ENCODE results near the gene LGALS3BP.

GRCh38 chr17:79027274-79027924, 47.7 kb upstream of the LGALS3BP start:
- TF ChIP-seq, protein P1, sequence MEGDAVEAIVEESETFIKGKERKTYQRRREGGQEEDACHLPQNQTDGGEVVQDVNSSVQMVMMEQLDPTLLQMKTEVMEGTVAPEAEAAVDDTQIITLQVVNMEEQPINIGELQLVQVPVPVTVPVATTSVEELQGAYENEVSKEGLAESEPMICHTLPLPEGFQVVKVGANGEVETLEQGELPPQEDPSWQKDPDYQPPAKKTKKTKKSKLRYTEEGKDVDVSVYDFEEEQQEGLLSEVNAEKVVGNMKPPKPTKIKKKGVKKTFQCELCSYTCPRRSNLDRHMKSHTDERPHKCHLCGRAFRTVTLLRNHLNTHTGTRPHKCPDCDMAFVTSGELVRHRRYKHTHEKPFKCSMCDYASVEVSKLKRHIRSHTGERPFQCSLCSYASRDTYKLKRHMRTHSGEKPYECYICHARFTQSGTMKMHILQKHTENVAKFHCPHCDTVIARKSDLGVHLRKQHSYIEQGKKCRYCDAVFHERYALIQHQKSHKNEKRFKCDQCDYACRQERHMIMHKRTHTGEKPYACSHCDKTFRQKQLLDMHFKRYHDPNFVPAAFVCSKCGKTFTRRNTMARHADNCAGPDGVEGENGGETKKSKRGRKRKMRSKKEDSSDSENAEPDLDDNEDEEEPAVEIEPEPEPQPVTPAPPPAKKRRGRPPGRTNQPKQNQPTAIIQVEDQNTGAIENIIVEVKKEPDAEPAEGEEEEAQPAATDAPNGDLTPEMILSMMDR (IDR thresholded peaks at IDR 0.05; ENCODE audit: low read depth, low read length, missing input control): no peak
- no peak for TF ChIP-seq RAD21 (IDR thresholded peaks at IDR 0.05)
- TF ChIP-seq, protein P2, sequence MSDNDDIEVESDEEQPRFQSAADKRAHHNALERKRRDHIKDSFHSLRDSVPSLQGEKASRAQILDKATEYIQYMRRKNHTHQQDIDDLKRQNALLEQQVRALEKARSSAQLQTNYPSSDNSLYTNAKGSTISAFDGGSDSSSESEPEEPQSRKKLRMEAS (IDR thresholded peaks at IDR 0.05): no peak
- TF ChIP-seq EGR1 (IDR thresholded peaks at IDR 0.05; ENCODE audit: low read depth in 2 of 2): no peak
- TF ChIP-seq GABPA (IDR thresholded peaks at IDR 0.05 in 1 of 2, conservative IDR thresholded peaks at IDR 0.05 in 1 of 2): no peak
- no peak for TF ChIP-seq REST (IDR thresholded peaks at IDR 0.05)
- no peak for TF ChIP-seq ATF3 (IDR thresholded peaks at IDR 0.05)
- TF ChIP-seq JUND (IDR thresholded peaks at IDR 0.05): no peak
- TF ChIP-seq YY1 (IDR thresholded peaks at IDR 0.05): no peak
- no peak for TF ChIP-seq RXRA (IDR thresholded peaks at IDR 0.05)
- no peak for TF ChIP-seq NR2F2 (IDR thresholded peaks at IDR 0.05)
- TF ChIP-seq FOXA1 (IDR thresholded peaks at IDR 0.05): no peak
- no peak for TF ChIP-seq HNF4G (IDR thresholded peaks at IDR 0.05)
